GM18858 (cell line): ENCODE data around the gene LTK.

Experiments
- ATAC-seq: cut with Tn5 transposase; IDR thresholded peaks from one replicate; pipeline ENCODE4 v1.9.1; 2021; ENCODE audit not compliant: unreplicated experiment

LTK gene

DNA sequence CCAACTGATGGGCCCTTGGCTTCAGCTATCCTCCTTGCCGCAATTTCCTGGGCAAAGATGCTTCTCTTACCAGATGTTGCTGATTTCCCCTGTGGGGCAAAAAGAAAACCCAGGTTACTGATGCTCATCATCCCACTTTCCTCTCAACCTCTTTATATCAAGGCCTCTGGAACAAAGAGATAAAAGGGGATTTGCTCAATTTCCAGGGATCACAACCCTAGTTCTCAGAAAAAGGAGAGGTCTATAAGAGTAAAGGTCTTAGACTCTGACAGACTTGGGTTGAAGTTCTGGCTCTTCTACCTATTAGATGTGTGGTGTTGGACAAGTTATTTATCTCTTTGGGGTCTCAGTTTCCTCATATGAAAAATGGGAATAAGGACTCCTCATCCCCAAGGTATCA lies 21.9 kb upstream of the LTK start:
- ATAC-seq = no peak

GRCh38 chr15:41530363-41530956 lies 16.8 kb upstream of the LTK start:
- ATAC-seq = no peak

GRCh38 chr15:41523097-41523496 lies 9.5 kb upstream of the LTK start:
- ATAC-seq = no peak

DNA sequence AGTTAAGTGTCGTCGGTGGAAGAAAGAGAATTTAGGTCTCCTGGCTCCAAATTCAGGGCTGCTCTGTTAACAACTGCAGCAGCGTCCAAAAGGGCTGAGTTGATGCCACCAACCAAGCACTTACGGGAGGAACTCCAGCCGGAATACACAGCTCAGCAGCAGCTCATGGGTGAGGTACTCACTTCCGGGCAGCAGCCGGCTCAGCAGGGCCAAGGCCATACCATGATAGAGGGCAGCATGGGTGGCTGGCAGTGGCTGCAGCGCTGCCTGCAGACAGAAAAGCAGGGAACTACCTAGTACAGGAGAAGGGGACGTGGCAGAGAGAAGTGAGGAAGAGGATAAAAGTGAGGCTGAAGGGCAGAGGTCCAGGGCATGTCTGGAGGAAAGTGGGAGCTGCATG lies 8.0 kb upstream of the LTK start:
- no peak for ATAC-seq

- no peak for ATAC-seq
Observed at GRCh38 chr15:41520636-41521035, 7.0 kb upstream of the LTK start.

DNA sequence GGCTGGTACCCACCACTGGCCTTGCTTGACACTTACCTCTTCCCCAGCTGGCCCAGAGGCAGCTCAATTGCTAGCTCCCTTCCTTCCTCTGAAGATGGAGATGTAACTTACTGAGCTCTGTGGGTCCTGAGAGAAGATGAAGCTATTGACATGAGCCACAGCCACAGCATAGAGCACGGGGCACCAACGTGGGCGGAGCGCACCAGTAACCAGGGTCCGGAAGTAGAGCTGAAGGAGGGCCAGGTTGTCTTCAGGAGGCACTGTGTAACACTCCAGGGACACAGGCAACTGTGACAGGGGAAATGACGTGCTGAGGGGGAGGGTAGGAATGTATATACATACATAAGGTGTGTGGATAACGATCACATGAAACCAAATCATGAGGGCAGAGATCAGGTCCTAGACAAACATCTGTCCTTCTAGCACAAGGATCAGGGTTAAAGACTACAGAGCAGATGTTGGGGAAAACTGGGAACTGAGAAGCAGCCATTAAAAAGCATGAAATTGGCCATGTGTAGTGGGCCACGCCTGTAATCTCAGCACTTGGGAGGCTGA lies 4.3 kb upstream of the LTK start:
- no peak for ATAC-seq

DNA sequence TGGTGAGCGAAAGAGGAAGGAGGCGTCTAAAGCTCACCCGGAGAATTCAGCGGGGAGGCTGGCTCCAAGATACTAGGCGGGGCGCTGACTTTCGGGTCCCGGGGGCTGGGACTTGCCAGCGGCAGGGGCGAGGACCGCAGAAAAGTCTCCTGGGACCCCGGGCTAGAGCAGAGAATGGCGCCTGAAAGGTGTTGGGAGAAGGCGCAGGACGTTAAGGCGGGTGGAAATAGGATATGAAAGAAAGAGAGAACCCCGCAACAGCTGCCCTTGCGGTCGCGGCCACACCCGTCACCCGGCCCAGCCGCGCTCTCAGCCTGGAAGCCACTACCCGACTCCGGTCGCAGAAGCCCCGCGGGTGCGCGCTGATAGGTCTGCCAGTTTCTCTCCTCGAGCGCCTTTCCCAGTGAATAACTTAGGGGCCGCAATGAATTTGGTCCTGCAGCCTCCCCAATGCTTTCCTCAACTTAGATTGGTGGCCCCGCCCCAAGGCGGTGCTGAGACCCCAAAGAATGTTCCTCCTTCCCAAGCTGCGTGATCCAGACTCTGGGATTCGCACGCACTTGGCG lies 604 bp downstream of the LTK start:
- no peak for ATAC-seq

DNA sequence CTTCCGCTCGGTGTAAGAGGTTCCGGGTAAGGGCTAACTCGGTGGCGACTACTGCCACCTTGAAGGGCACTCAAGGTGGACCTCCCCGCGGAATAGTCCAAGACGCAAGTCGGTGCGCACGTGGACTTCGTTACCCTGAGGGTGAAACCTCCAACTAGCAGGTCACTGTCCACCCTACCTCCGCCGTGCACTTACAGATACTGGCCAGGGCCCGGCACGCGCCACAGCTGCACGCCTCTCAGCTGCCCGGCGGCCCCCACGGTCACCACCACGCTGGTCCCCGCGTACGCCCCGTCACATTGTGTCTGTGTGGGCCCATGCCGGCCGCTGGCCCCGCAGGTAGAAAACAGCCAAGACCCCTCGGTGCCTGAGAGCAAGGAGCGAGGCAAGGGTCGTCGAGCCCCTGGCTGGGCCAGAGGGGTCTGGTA lies 1.1 kb downstream of the LTK start:
- no peak for ATAC-seq

DNA sequence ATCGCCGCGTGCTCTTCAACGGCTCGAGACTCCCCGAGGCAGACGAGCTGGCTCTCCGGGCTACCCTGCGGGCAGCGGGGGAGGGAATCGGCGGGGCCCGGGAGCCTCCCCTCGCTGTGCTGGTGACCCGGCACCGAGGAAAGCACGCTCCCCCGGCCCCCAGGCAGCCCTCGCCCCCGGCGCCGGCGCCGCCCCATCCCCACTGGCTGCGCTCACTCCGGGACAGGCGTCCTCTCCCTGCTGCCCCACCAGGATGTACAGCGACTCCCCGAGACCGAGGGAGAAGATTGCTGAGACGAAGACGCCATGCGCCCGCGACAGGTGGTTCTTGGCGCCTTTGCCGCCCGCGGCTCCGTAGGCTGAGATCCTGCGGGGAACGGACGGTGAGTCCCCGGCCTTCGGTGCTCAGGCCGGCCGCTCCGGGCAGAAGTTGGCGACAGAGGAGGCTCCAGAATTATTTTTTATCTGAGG lies 1.7 kb downstream of the LTK start:
- no peak for ATAC-seq

- no peak for ATAC-seq
Observed at GRCh38 chr15:41511331-41511898, 2.2 kb downstream of the LTK start.

GRCh38 chr15:41510728-41511127 lies 2.9 kb downstream of the LTK start:
- ATAC-seq = no peak

DNA sequence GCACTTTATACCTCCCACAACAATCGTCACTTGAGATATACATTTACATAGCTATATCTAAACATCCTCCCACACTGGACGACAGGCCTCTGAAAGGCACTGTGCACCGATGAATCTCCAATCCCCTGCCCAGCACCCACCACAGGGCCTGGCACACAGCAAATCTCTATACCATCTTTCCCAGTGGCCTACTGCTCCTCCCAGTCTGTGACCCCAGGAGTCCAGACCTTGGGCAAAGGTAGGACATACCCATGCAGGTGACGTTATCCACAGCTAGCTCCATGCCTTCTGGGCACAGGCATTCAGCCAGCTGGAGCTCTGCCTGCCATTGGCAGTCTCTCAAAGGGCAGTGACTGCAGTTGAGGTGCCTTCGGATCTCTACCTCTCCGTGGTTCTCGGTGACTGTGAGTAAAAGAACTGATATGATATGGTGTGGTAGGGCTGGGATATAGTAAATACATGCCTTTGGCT lies 5.8 kb downstream of the LTK start:
- ATAC-seq = no peak

GRCh38 chr15:41506796-41507341 lies 6.8 kb downstream of the LTK start:
- ATAC-seq = no peak

GRCh38 chr15:41505776-41506175 lies 7.9 kb downstream of the LTK start:
- ATAC-seq = no peak

- no peak for ATAC-seq
Observed at GRCh38 chr15:41504751-41505492, 8.7 kb downstream of the LTK start.

DNA sequence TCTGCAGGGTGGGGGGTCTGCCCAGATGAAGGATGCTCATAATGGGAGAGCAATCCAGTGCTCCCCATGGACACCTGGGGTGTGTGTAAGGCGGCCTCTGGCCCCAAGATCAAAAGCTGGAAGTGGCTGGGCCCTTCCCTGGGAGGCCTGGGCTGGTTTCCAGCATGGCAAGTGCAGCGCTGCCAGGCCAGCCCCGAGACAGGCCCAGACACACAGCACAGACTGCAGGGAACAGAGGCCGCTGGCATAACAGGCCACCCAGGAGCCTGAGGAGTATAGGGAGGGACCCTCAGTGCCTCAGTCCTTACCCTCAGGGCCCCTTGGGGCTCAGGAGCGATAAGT lies 10.0 kb downstream of the LTK start:
- ATAC-seq = no peak

DNA sequence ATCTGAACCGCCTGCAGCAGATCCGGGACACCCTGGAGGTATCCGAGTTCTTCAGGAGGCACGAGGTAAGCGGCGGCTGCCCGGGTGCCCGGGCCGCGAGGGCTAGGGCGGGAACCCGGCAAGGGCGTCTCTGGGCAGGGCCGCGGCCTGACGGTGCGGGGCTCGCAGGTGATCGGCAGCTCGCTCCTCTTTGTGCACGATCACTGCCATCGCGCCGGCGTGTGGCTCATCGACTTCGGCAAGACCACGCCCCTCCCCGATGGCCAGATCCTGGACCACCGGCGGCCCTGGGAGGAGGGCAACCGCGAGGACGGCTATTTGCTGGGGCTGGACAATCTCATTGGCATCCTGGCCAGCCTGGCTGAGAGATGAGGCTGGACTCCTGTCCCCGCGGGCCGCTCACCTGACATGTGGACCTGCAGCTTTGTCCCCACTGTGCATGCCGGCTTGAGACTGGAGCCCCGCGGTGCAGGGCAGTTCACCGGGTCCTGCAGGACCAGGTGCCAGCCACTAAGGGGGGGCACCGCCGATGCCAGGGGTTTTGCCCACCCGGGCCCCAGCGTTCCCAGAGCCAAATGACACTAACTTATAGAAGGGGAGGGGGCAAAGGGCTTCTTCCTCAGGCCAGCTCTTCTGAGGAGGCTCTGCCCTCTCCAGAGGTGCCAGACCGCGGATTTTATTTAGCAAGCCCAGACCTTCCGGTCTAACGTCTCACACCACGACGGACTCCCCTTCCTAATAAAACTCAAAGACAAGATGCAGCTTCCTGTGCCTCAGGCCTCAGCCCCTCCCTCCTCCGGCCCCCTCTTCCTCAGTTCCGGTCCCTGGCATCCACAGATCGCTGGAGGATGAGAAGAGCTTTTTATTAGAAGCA lies 10.6 kb downstream of the LTK start:
- ATAC-seq = no peak

DNA sequence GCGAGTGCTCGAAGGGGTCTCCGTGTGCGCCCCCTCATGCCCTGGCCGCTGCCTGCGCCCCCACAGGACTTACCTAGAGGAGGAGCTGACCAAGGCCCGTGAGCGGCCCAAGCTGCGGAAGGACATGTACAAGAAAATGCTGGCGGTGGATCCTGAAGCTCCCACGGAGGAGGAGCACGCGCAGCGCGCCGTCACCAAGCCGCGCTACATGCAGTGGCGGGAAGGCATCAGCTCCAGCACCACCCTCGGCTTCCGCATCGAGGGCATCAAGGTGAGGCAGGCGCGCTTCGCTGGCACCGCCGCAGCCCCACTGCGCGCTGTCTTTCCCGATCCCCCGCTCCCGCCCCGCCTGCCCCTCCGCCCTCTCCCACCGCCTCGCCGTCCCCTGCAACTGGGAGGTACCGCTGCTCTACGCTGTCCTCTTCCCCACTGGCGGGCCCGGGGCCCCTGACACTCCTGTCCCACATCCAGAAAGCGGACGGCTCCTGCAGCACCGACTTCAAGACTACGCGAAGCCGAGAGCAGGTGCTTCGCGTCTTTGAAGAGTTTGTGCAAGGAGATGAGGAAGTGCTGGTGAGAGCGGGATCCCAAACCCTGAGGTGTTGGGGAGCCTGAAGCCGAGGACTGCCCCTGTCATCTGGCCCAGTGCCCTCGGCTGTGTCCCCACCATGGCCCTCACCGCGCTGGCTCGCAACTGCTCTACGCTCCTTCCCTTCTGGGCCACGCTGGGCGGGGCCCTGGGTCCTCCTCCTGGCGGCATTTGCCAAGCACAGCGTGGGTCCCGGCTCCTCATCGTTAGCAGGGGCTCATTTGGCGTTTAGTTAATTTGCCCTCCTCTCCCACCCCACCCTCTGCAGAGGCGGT lies 11.5 kb downstream of the LTK start:
- no peak for ATAC-seq

DNA sequence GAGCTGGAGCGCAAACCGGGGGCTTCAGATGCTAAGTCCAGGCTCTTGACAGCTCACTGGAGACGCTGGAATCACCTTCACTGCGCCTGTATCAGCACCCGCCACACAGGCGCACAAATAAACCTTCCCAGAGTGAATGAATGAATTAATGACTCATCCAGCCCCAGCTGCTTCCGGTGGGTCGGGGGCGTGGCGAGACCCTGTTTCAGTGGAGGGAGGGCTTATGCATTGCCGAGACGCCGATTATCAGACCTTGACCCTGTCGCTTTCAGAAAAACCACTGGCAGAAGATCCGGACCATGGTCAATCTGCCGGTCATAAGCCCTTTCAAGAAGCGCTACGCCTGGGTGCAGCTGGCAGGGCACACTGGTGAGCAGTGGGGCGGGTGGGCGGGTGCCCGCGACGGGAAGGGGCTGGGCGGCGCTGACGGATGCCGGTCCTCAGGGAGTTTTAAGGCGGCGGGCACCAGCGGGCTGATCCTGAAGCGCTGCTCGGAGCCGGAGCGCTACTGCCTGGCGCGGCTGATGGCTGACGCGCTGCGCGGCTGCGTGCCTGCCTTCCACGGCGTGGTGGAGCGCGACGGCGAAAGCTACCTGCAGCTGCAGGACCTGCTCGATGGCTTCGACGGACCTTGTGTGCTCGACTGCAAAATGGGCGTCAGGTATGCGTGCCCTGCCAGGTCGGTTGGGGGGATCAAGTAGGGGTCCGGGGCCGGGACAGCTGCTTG lies 12.3 kb downstream of the LTK start:
- no peak for ATAC-seq
